Testis (tissue), 2 donors: Measurements from ENCODE around the gene MAP4K2.
A peak's percentile ranks its signal among the peaks of the same experiment; 100 is the strongest.

Source experiments
- CTCF ChIP-seq, 3 experiments: fragments of 450-650 bp in 2 of 3; fragments of 200-600 bp in 1 of 3; sonication (generic) in 1 of 3; IDR thresholded peaks; one replicate each; pipeline ENCODE4 v1.5.1; 2016 to 2019; ENCODE audit warnings: antibody characterized with exemption in 3 of 3, mild to moderate bottlenecking in 2 of 3, moderate library complexity in 1 of 3
- POLR2A ChIP-seq: fragments of 450-650 bp; IDR thresholded peaks from one replicate; pipeline ENCODE4 v1.6.1; 2017; ENCODE audit warnings: antibody characterized with exemption, mild to moderate bottlenecking, moderate library complexity

GRCh38 chr11:64765291-64765850, 37.6 kb downstream of the MAP4K2 start:
- TF ChIP-seq POLR2A (no peak), CTCF (IDR thresholded peaks at IDR 0.05) (peak; percentile 55 to 63 (median 59))
